ENCODE data around the gene CPLX3. TPM values are rescaled to one million over a fixed set of nuclear protein-coding genes. Genes with fewer than 3 reads are reported as not detected.

The CPLX3 gene
- total RNA-seq, 4 donors from 2014 or later = 0.47 TPM; not detected in 3

DNA sequence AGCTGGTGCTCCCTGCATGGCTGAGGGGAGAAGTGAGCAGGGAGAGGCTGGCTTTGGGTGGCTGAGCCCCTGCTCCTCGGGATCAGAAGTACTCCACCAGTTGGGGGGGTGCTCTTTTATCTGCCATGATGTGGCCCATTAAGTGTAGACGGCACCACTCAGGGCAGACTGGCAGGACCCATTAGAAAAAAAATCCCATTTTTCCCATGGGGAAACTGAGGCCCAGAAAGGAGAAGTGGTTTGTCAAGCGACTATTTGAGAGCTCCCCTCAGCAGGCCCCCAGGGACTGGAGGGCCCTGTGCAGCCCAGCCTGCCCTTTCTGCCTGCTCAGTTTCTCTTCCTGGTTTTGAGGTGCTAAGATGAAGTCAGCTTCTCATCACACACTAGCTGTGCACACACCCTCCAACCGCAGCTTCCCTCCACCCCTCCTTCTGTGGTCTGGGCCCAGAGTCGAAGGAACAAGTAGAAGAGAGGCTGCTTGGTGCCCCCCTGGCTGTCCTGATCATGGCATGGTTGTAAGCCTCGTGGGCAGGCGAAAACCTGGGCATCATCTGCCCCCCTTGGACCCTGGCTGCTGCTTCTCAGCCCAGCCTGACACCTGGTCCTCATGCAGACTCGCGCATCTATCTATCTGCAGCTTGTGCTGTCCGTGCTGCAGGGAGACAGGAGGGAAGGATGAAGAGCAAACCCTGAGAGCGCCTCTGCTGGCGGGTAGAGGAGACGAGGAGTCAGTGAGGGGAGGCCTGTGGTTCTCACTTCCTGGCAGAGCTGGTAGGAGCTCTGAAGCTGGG, 39.0 kb upstream of the CPLX3 start:
- no peak for TF ChIP-seq POLR2A (IDR thresholded peaks at IDR 0.05)
- TF ChIP-seq, protein P1, sequence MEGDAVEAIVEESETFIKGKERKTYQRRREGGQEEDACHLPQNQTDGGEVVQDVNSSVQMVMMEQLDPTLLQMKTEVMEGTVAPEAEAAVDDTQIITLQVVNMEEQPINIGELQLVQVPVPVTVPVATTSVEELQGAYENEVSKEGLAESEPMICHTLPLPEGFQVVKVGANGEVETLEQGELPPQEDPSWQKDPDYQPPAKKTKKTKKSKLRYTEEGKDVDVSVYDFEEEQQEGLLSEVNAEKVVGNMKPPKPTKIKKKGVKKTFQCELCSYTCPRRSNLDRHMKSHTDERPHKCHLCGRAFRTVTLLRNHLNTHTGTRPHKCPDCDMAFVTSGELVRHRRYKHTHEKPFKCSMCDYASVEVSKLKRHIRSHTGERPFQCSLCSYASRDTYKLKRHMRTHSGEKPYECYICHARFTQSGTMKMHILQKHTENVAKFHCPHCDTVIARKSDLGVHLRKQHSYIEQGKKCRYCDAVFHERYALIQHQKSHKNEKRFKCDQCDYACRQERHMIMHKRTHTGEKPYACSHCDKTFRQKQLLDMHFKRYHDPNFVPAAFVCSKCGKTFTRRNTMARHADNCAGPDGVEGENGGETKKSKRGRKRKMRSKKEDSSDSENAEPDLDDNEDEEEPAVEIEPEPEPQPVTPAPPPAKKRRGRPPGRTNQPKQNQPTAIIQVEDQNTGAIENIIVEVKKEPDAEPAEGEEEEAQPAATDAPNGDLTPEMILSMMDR (IDR thresholded peaks at IDR 0.05) = peak; percentile 9 to 39
- Histone ChIP-seq H3K9me3 (no peaks in the 10 kb centered on the region), H3K4me1 (peaks cover 96% of the 10 kb centered on the region), H3K36me3 (no peaks in the 10 kb centered on the region), H3K4me3 (peak overlapping the region; percentile 0), H3K27ac (peak overlapping the region; percentile 71), H3K27me3 (no peaks in the 10 kb centered on the region)
- WGBS = 40% methylated on average over 11 of the region's 13 CpGs
- DNase-seq (ENCODE audit: low spot score in 2 of 2) = no peak

DNA sequence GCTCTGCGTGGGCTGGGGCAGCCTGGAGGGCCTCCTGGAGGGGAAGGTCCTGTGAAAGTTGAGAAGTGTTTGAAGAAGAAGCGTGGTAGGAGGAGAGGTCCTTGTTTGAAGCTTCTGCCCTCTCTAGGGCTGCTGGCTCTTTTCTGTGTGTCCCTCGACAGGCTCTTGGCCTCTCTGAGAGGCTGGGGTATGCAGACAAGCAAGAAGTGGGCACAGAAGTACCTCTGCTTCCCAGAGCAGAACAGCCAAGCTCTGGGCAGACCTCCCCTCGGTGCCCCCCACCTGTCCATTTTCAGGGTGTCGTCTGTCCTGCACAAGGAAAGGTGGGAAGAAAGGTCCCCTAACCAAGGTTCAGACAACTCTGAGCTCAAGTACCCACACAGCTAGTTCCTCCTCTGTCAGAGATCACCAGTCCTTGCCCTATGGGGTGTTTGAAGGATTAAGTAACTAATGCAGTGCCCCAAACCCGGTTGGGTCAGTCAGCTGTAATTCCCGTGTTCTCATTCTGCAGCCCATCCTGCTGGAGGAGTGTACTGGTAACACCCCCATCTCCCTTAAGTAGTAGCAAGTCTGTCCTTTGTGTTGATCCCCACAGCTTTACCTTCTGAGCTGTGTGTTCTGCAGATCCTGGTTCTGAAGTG, 38.3 kb upstream of the CPLX3 start:
- WGBS = 47% methylated on average over 7 of the region's 7 CpGs
- peak overlapping the region; percentile 71 for H3K27ac ChIP-seq
- no peaks in the 10 kb centered on the region for H3K9me3 ChIP-seq
- DNase-seq (ENCODE audit: low spot score in 2 of 2) = no peak
- H3K4me1 ChIP-seq = peaks cover 96% of the 10 kb centered on the region
- no peak overlapping the region for H3K4me3 ChIP-seq
- H3K36me3 ChIP-seq = no peaks in the 10 kb centered on the region
- H3K27me3 ChIP-seq = no peaks in the 10 kb centered on the region
- TF ChIP-seq POLR2A (IDR thresholded peaks at IDR 0.05) (no peak), EP300 (IDR thresholded peaks at IDR 0.05) (no peak), POLR2AphosphoS5 (IDR thresholded peaks at IDR 0.05) (no peak)
- TF ChIP-seq, protein P1 (IDR thresholded peaks at IDR 0.05) = no peak

DNA sequence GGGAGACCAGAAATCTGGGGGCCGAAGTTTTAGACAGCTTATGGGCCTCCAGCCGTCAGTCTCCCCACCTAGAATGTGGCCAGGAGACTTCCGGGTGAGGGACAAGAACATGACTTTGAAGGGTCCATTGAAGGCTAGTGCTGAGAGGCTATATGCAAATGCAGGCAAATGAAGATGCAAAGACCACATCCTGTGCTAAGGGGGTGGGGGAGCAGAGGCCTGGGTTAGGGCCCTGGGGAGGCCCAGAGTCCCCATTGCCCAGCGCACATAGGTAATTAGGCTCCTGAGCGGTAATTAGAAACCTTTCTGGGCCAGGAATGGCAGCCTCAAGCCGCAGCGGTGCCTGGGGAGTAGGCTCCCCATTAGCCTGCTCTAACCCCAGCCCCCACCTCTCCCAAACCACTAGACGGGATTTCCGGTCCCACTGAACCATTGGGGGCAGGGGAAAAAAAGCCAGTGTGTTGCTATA, 37.7 kb upstream of the CPLX3 start:
- Histone ChIP-seq H3K9me3 (no peaks in the 10 kb centered on the region), H3K27me3 (no peaks in the 10 kb centered on the region), H3K36me3 (no peaks in the 10 kb centered on the region), H3K4me3 (peak overlapping the region; percentile 17), H3K27ac (peak overlapping the region; percentile 71), H3K4me1 (peaks cover 96% of the 10 kb centered on the region)
- WGBS = 61% methylated on average over 9 of the region's 9 CpGs
- no peak for DNase-seq (ENCODE audit: low spot score in 2 of 2)
- TF ChIP-seq POLR2A (IDR thresholded peaks at IDR 0.05) (no peak), POLR2AphosphoS5 (IDR thresholded peaks at IDR 0.05) (no peak), EP300 (IDR thresholded peaks at IDR 0.05) (no peak)
- TF ChIP-seq, protein P1 (IDR thresholded peaks at IDR 0.05) = no peak

DNA sequence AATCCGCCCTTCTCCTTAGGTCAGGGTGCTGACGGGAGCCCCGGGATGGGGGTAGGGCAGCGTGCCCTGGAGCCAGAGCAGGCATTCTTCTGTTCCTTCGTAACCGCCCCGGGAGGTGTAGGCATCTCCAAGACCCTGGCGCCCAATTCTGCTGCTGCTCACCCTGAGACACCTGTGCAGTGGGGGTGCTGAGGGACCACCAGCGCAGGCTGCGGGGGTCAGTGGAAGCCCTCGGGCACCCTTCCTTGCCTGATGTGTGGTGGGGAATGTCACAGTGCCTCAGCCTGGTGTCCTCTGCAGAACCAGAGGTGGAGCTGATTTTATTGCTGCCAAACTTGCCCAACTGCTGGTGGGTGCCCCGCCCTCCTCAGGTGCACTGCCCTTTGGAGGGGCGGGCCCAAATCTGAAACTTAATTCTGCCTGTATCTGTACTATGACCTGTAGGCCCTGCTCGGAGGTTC, 37.2 kb upstream of the CPLX3 start:
- H3K9me3 ChIP-seq = no peaks in the 10 kb centered on the region
- no peaks in the 10 kb centered on the region for H3K27me3 ChIP-seq
- peak overlapping the region; percentile 71 for H3K27ac ChIP-seq
- H3K4me3 ChIP-seq = peak overlapping the region; percentile 17
- no peak for DNase-seq (ENCODE audit: low spot score in 2 of 2)
- no peaks in the 10 kb centered on the region for H3K36me3 ChIP-seq
- WGBS = 38% methylated on average over 13 of the region's 14 CpGs
- H3K4me1 ChIP-seq = peaks cover 96% of the 10 kb centered on the region
- TF ChIP-seq, protein P1 (IDR thresholded peaks at IDR 0.05) = no peak
- no peak for TF ChIP-seq POLR2A (IDR thresholded peaks at IDR 0.05)
- no peak for TF ChIP-seq EP300 (IDR thresholded peaks at IDR 0.05)
- no peak for TF ChIP-seq POLR2AphosphoS5 (IDR thresholded peaks at IDR 0.05)

DNA sequence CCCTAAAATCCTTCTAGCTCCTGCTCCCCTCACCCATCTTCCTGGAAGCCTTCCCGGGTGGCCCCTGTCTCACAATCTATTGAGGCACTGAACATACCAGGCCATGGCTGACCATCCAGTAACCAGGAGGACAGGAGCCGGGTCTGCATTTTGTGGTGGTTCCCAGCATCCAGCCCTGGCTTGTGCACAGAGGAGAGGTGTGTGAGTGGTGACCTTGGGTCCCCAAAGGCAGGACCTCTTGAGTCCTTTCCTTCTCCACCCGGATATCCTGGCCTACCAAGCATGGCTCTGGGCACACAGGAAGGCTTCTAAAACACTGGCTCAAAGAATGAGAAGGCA, 36.7 kb upstream of the CPLX3 start:
- WGBS = 53% methylated on average over 3 of the region's 3 CpGs
- H3K27me3 ChIP-seq = no peaks in the 10 kb centered on the region
- peaks cover 92% of the 10 kb centered on the region for H3K4me1 ChIP-seq
- no peaks in the 10 kb centered on the region for H3K9me3 ChIP-seq
- H3K27ac ChIP-seq = peak overlapping the region; percentile 71
- TF ChIP-seq, protein P1 (IDR thresholded peaks at IDR 0.05) = no peak
- TF ChIP-seq POLR2A (IDR thresholded peaks at IDR 0.05) (no peak), EP300 (IDR thresholded peaks at IDR 0.05) (no peak), POLR2AphosphoS5 (IDR thresholded peaks at IDR 0.05) (no peak)
- H3K36me3 ChIP-seq = no peaks in the 10 kb centered on the region
- no peak for DNase-seq (ENCODE audit: low spot score in 2 of 2)
- no peak overlapping the region for H3K4me3 ChIP-seq
